B cell (primary cell): ENCODE results near the gene TXK.

Experiments
- CTCF ChIP-seq: fragments of 200-600 bp; IDR thresholded peaks from one replicate; pipeline ENCODE4 v1.8.0; 2022; ENCODE audit warnings: antibody characterized with exemption, mild to moderate bottlenecking
- EZH2 ChIP-seq: IDR thresholded peaks from 2 replicates; pipeline ENCODE4 v1.6.1; 2012; ENCODE audit warnings: borderline replicate concordance, low read depth, mild to moderate bottlenecking, moderate library complexity, low read length; ENCODE audit not compliant: insufficient read depth, poor library complexity, severe bottlenecking

- TF ChIP-seq CTCF: no peak
- no peak for TF ChIP-seq EZH2
Measured at GRCh38 chr4:48108309-48109073, 25.6 kb downstream of the TXK start.
